Neuronal stem cell (in vitro differentiated cells): ENCODE measurements around the gene TOR3A. TPM values are rescaled to one million over a fixed set of nuclear protein-coding genes. Genes with fewer than 3 reads are reported as not detected.

ENCODE experiments used
- DNase-seq: peaks from one replicate; pipeline ENCODE4 v3.0.0-alpha.2; 2013; ENCODE audit warnings: low spot score
- H2AFZ ChIP-seq: one replicate; pipeline ENCODE4 v1.6.1; 2013; ENCODE audit warnings: mild to moderate bottlenecking, low read length, inconsistent platforms
- H2AK5ac ChIP-seq: 2 replicates; pipeline ENCODE4 v1.6.1; 2013; ENCODE audit warnings: low read depth, mild to moderate bottlenecking, inconsistent platforms, low read length, moderate library complexity, mixed read lengths
- H2BK120ac ChIP-seq: 2 replicates; pipeline ENCODE4 v1.6.1; 2013; ENCODE audit warnings: low read depth, mild to moderate bottlenecking, inconsistent platforms, low read length, moderate library complexity, mixed read lengths
- H2BK12ac ChIP-seq: one replicate; pipeline ENCODE4 v1.6.1; 2013; ENCODE audit warnings: low read length, inconsistent platforms
- H2BK15ac ChIP-seq: 2 replicates; pipeline ENCODE4 v1.6.1; 2013; ENCODE audit warnings: mild to moderate bottlenecking, low read length, inconsistent platforms, mixed read lengths
- H2BK5ac ChIP-seq: one replicate; pipeline ENCODE4 v1.6.1; 2013; ENCODE audit warnings: inconsistent platforms, mild to moderate bottlenecking, low read length, moderate library complexity
- H3K14ac ChIP-seq: one replicate; pipeline ENCODE4 v1.6.1; 2013; ENCODE audit warnings: low read length, inconsistent platforms
- H3K18ac ChIP-seq: 2 replicates; pipeline ENCODE4 v1.6.1; 2013; ENCODE audit warnings: low read length, inconsistent platforms
- H3K23ac ChIP-seq: 2 replicates; pipeline ENCODE4 v1.6.1; 2013; ENCODE audit warnings: low read depth, mild to moderate bottlenecking, mixed read lengths, low read length, inconsistent platforms; ENCODE audit not compliant: poor library complexity
- H3K27ac ChIP-seq: replicated peaks from 3 replicates; pipeline ENCODE4 v1.5.1; 2013; ENCODE audit warnings: low read length, inconsistent platforms
- H3K27me3 ChIP-seq, 3 experiments: 2 replicates each; pipeline ENCODE4 v1.6.1; 2013; ENCODE audit warnings: low read length in 3 of 3, mild to moderate bottlenecking in 2 of 3, inconsistent platforms in 1 of 3, low read depth in 1 of 3, mixed read lengths in 1 of 3, moderate library complexity in 1 of 3; ENCODE audit not compliant: control insufficient read depth in 3 of 3, insufficient read depth in 3 of 3
- H3K36me3 ChIP-seq, 2 donors: replicated peaks in 1 of 2; 2 replicates each; pipeline ENCODE4 v1.6.1; 2013; ENCODE audit warnings: low read length in 2 of 2; ENCODE audit not compliant: control insufficient read depth in 2 of 2, insufficient read depth in 2 of 2
- H3K4ac ChIP-seq: 2 replicates; pipeline ENCODE4 v1.6.1; 2013; ENCODE audit warnings: inconsistent platforms, mild to moderate bottlenecking, low read length, moderate library complexity
- H3K4me1 ChIP-seq, 2 donors: 1 replicate in 1 of 2; 2 replicates in 1 of 2; pipeline ENCODE4 v1.6.1; 2013; ENCODE audit warnings: low read length in 2 of 2, low read depth in 1 of 2; ENCODE audit not compliant: control insufficient read depth in 2 of 2, insufficient read depth in 1 of 2
- H3K4me2 ChIP-seq: one replicate; pipeline ENCODE4 v1.6.1; 2013; ENCODE audit warnings: mild to moderate bottlenecking, low read length, inconsistent platforms; ENCODE audit not compliant: insufficient read depth, poor library complexity, severe bottlenecking
- H3K4me3 ChIP-seq, 2 donors: 2 replicates each; pipeline ENCODE4 v1.5.1; 2013; ENCODE audit warnings: low read length in 2 of 2, mild to moderate bottlenecking in 2 of 2, inconsistent platforms in 1 of 2, moderate library complexity in 1 of 2
- H3K79me1 ChIP-seq: one replicate; pipeline ENCODE4 v1.6.1; 2013; ENCODE audit warnings: low read depth, mild to moderate bottlenecking, inconsistent platforms, low read length, moderate library complexity
- H3K9ac ChIP-seq: one replicate; pipeline ENCODE4 v1.6.1; 2013; ENCODE audit warnings: mild to moderate bottlenecking, low read depth, low read length, inconsistent platforms; ENCODE audit not compliant: poor library complexity
- H3K9me3 ChIP-seq, 2 donors: replicated peaks in 1 of 2; 2 replicates each; pipeline versions ENCODE3 to v1.6.1; 2013; ENCODE audit warnings: low read length in 2 of 2, mild to moderate bottlenecking in 2 of 2, inconsistent platforms in 1 of 2, low read depth in 1 of 2, mixed read lengths in 1 of 2, moderate library complexity in 1 of 2; ENCODE audit not compliant: control insufficient read depth in 2 of 2, insufficient read depth in 1 of 2
- H4K8ac ChIP-seq: one replicate; pipeline ENCODE4 v1.6.1; 2013; ENCODE audit warnings: low read depth, mild to moderate bottlenecking, inconsistent platforms, low read length, moderate library complexity
- H4K91ac ChIP-seq: one replicate; pipeline ENCODE4 v1.6.1; 2013; ENCODE audit warnings: low read length, low read depth, mild to moderate bottlenecking, inconsistent platforms; ENCODE audit not compliant: poor library complexity
- WGBS, 2 donors: extraction: QIAGEN DNeasy Blood & Tissue Kit; methylation state at CpG; one replicate each; pipeline ENCODE4 v1.1.7; 2013; ENCODE audit warnings: missing lambda C conversion rate in 2 of 2, mixed read lengths in 1 of 2; ENCODE audit not compliant: insufficient read length in 2 of 2, insufficient replicate concordance in 1 of 2; ENCODE audit errors: extremely low coverage in 2 of 2; 5-methylcytosine and 5-hydroxymethylcytosine counted together
- polyA plus RNA-seq, 2 experiments: library from polyadenylated mRNA; stranded (reverse); fragments of 200-250 nt; gene quantifications; one replicate each; pipeline ENCODE4 v1.2.3, GENCODE V29; 2013

Gene TOR3A
- polyA plus RNA-seq (2013, experiment 1 of 2), result 12.6 TPM
- polyA plus RNA-seq (2013, experiment 2 of 2), result 12.5 TPM

GRCh38 chr1:179081687-179082332 lies at the start of gene TOR3A:
Gene TOR3A (plus strand): TSS chr1:179082070. CDS start chr1:179082129, 59 bp downstream.
- H4K8ac ChIP-seq, result no peak within 1 kb of the TSS
- no peak within 1 kb of the TSS for H3K4ac ChIP-seq
- H3K79me1 ChIP-seq, result peaks cover 1% of the 10 kb centered on the region
- no CpG with 5 or more reads among the region's 51 CpGs for WGBS, 2 donors
- peak within 1 kb of the TSS; percentile 98 for H3K9ac ChIP-seq
- H3K14ac ChIP-seq, result peak within 1 kb of the TSS; percentile 95
- no peak within 1 kb of the TSS for H2BK15ac ChIP-seq
- no peaks in the 10 kb centered on the region for H3K9me3 ChIP-seq
- H3K27ac ChIP-seq, result peak within 1 kb of the TSS; percentile 17
- H2AFZ ChIP-seq, result peak within 1 kb of the TSS; percentile 98
- peaks cover 0 to 6% (median 0%) of the 10 kb centered on the region in 3 experiments for H3K27me3 ChIP-seq
- H3K4me1 ChIP-seq, result peaks cover 6 to 11% of the 10 kb centered on the region in 2 donors
- peak within 1 kb of the TSS; percentile 96 for H3K18ac ChIP-seq
- H2BK5ac ChIP-seq, result no peak within 1 kb of the TSS
- H2BK120ac ChIP-seq, result no peak within 1 kb of the TSS
- H3K23ac ChIP-seq, result peak within 1 kb of the TSS; percentile 93
- peaks cover 2 to 13% of the 10 kb centered on the region in 2 donors for H3K36me3 ChIP-seq
- no peak within 1 kb of the TSS for H2BK12ac ChIP-seq
- no peak within 1 kb of the TSS for H4K91ac ChIP-seq
- DNase-seq, result peak; percentile 83
- H3K4me2 ChIP-seq, result peak within 1 kb of the TSS; percentile 86
- H3K4me3 ChIP-seq, result peak within 1 kb of the TSS; percentile 82 to 89
- no peak within 1 kb of the TSS for H2AK5ac ChIP-seq

GRCh38 chr1:179034720-179035119 lies 47.1 kb upstream of the TOR3A start:
- Histone ChIP-seq H3K27ac (no peak overlapping the region), H4K91ac (no peak overlapping the region), H3K4me3 (no peak overlapping the region), H3K14ac (no peak overlapping the region), H3K4ac (no peak overlapping the region), H3K9me3 (no peaks in the 10 kb centered on the region), H3K4me2 (no peak overlapping the region), H3K79me1 (peaks cover 4% of the 10 kb centered on the region), H3K18ac (no peak overlapping the region), H3K4me1 (peaks cover 6 to 13% of the 10 kb centered on the region in 2 donors), H2BK12ac (no peak overlapping the region), H4K8ac (no peak overlapping the region), H2BK5ac (no peak overlapping the region), H2BK120ac (no peak overlapping the region), H2AK5ac (no peak overlapping the region), H3K27me3 (no peaks in the 10 kb centered on the region), H2AFZ (no peak overlapping the region), H3K23ac (no peak overlapping the region), H3K36me3 (no peaks in the 10 kb centered on the region), H3K9ac (no peak overlapping the region), H2BK15ac (no peak overlapping the region)
- no CpG with 5 or more reads among the region's 1 CpG for WGBS, 2 donors
- DNase-seq, result no peak

GRCh38 chr1:179036844-179037465 lies 44.9 kb upstream of the TOR3A start:
- no peak overlapping the region for H3K4me2 ChIP-seq
- H3K27me3 ChIP-seq, result no peaks in the 10 kb centered on the region
- no peak overlapping the region for H3K4ac ChIP-seq
- H3K36me3 ChIP-seq, result no peaks in the 10 kb centered on the region
- no peak overlapping the region for H2AK5ac ChIP-seq
- no peak overlapping the region for H4K91ac ChIP-seq
- H2BK12ac ChIP-seq, result no peak overlapping the region
- peaks cover 6 to 11% of the 10 kb centered on the region in 2 donors for H3K4me1 ChIP-seq
- H2BK5ac ChIP-seq, result no peak overlapping the region
- H3K9me3 ChIP-seq, result peaks cover 0 to 2% of the 10 kb centered on the region in 2 donors
- WGBS, 2 donors, result no CpG with 5 or more reads among the region's 2 CpGs
- no peak overlapping the region for H3K18ac ChIP-seq
- H3K4me3 ChIP-seq, result no peak overlapping the region
- no peak overlapping the region for H3K14ac ChIP-seq
- H4K8ac ChIP-seq, result no peak overlapping the region
- no peak overlapping the region for H2AFZ ChIP-seq
- H3K9ac ChIP-seq, result no peak overlapping the region
- no peak overlapping the region for H2BK120ac ChIP-seq
- no peak overlapping the region for H3K23ac ChIP-seq
- no peak overlapping the region for H3K27ac ChIP-seq
- DNase-seq, result no peak
- H2BK15ac ChIP-seq, result no peak overlapping the region
- peaks cover 5% of the 10 kb centered on the region for H3K79me1 ChIP-seq

- Histone ChIP-seq H3K27ac (no peak overlapping the region), H3K27me3 (no peaks in the 10 kb centered on the region), H4K8ac (no peak overlapping the region), H2AFZ (no peak overlapping the region), H3K79me1 (peaks cover 14% of the 10 kb centered on the region), H3K9me3 (peaks cover 3 to 5% of the 10 kb centered on the region in 2 donors), H2BK5ac (no peak overlapping the region), H3K4me3 (no peak overlapping the region), H2AK5ac (no peak overlapping the region), H2BK15ac (no peak overlapping the region), H3K23ac (no peak overlapping the region), H3K36me3 (peaks cover 0 to 2% of the 10 kb centered on the region in 2 donors), H3K4me1 (peaks cover 5 to 6% of the 10 kb centered on the region in 2 donors), H3K14ac (no peak overlapping the region), H2BK120ac (no peak overlapping the region), H3K4ac (no peak overlapping the region), H3K9ac (no peak overlapping the region), H3K4me2 (no peak overlapping the region), H3K18ac (no peak overlapping the region), H2BK12ac (no peak overlapping the region), H4K91ac (no peak overlapping the region)
- WGBS, 2 donors, result no CpG with 5 or more reads among the region's 1 CpG
- no peak for DNase-seq
These were observed 43.2 kb upstream of the TOR3A start for GRCh38 chr1:179038528-179039281.
